Right lobe of liver (tissue), 6 donors: ENCODE data around the gene PROKR1. TPM values are rescaled to one million over a fixed set of nuclear protein-coding genes. Genes with fewer than 3 reads are reported as not detected.

ENCODE experiments used
- ATAC-seq, 4 donors: fragments of 200-7000 bp; cut with Tn5 transposase; one replicate each; pipeline ENCODE4 v1.9.1; 2020; ENCODE audit warnings: mild to moderate bottlenecking in 4 of 4, moderate library complexity in 4 of 4
- DNase-seq, 3 donors: peaks; one replicate each; pipeline ENCODE4 v3.0.0-alpha.2; 2020
- H3K27ac ChIP-seq, 3 donors: fragments of 200-600 bp; one replicate each; pipeline ENCODE4 v1.8.0; 2022
- H3K27me3 ChIP-seq, 2 donors: fragments of 200-600 bp; one replicate each; pipeline ENCODE4 v1.8.0; 2022
- H3K36me3 ChIP-seq, 4 donors: fragments of 200-600 bp; sonication (generic) in 1 of 4; one replicate each; pipeline versions ENCODE4 v1.5.1 to v1.8.0; 2017 to 2022; ENCODE audit warnings: control low read depth in 1 of 4
- H3K4me1 ChIP-seq, 4 donors: fragments of 200-600 bp; sonication (generic) in 1 of 4; one replicate each; pipeline versions ENCODE4 v1.5.1 to v1.8.0; 2017 to 2022; ENCODE audit warnings: control low read depth in 1 of 4
- H3K4me3 ChIP-seq, 3 donors: fragments of 200-600 bp; one replicate each; pipeline ENCODE4 v1.8.0; 2022
- H3K9me3 ChIP-seq, 4 donors: fragments of 200-600 bp; sonication (generic) in 1 of 4; one replicate each; pipeline versions ENCODE4 v1.5.1 to v1.8.0; 2017 to 2022; ENCODE audit warnings: control low read depth in 1 of 4
- POLR2A ChIP-seq: fragments of 450-650 bp; IDR thresholded peaks from one replicate; pipeline ENCODE4 v1.6.1; 2017; ENCODE audit warnings: antibody characterized with exemption, mild to moderate bottlenecking
- WGBS: methylation state at CpG from one replicate; pipeline ENCODE4 v1.1.6; 2018; ENCODE audit warnings: low coverage, low lambda C conversion rate; ENCODE audit not compliant: insufficient coverage; ENCODE audit errors: missing lambda C conversion rate; 5-methylcytosine and 5-hydroxymethylcytosine counted together
- intact Hi-C, 2 donors: fragments of 100-400 bp; cut with DNase I; formaldehyde crosslinking; loops; one replicate each; pipeline versions ENCODE4 v1.11.2 to v1.14.1; 2022
- total RNA-seq, 6 experiments: library from RNA; depleted of rRNA in 2 of 6; stranded (reverse); fragments of >200 nt in 2 of 6; fragmentation: NEBNext Ultra II Directional in 3 of 6; extraction: Animal tissue kit (Norgen Biotek cat#: 25700) in 3 of 6; gene quantifications; one replicate each; pipeline versions ENCODE4 v1.1.0 to v1.2.4, GENCODE V29; 2016 to 2023
- TF ChIP-seq, protein P1 (sequence below), 4 donors: fragments of 200-600 bp in 3 of 4; fragments of 450-650 bp in 1 of 4; IDR thresholded peaks; one replicate each; pipeline versions ENCODE4 v1.5.1 to v1.8.0; 2016 to 2022; ENCODE audit warnings: antibody characterized with exemption in 4 of 4, mild to moderate bottlenecking in 2 of 4
- donor health status: DM: no; HTN: yes; CAD: no.
- donor health status: DM: no; HTN: no; CAD: no.
- donor health status: DM: no; HTN: no; CAD: no.
- donor health status: DM: no; HTN: yes; CAD: no.
- donor health status: DM: no; HTN: yes; CAD: no.

Gene PROKR1
- total RNA-seq, 6 experiments from 2014 or later = not detected

DNA sequence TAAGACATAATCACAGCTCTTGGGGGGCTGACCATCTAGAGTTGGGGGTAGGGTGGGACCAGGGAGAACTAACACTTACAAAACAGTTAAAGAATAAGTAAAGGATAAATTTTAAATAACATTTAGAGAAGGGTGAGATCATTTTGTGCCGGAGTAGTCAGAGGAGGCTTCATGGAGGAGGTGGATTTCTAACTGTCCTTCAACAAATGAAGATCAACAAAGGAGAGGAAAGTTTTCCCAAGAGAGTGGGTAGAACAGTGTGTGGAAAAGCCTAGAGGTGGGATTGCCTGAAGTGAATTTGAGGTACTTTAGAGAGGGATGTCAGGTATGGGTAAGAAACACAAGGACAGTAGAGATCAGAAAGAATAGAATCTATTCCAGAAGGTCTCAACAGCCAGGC, 7.3 kb downstream of the PROKR1 start:
- DNase-seq = no peak
- Histone ChIP-seq H3K27me3 (no peaks in the 10 kb centered on the region), H3K4me3 (no peak overlapping the region), H3K36me3 (no peaks in the 10 kb centered on the region), H3K9me3 (no peaks in the 10 kb centered on the region), H3K4me1 (no peaks in the 10 kb centered on the region), H3K27ac (no peak overlapping the region)
- intact Hi-C loops = no loop called here
- 100% methylated on average over 1 of the region's 1 CpG for WGBS
- no peak for ATAC-seq
- TF ChIP-seq, protein P1, sequence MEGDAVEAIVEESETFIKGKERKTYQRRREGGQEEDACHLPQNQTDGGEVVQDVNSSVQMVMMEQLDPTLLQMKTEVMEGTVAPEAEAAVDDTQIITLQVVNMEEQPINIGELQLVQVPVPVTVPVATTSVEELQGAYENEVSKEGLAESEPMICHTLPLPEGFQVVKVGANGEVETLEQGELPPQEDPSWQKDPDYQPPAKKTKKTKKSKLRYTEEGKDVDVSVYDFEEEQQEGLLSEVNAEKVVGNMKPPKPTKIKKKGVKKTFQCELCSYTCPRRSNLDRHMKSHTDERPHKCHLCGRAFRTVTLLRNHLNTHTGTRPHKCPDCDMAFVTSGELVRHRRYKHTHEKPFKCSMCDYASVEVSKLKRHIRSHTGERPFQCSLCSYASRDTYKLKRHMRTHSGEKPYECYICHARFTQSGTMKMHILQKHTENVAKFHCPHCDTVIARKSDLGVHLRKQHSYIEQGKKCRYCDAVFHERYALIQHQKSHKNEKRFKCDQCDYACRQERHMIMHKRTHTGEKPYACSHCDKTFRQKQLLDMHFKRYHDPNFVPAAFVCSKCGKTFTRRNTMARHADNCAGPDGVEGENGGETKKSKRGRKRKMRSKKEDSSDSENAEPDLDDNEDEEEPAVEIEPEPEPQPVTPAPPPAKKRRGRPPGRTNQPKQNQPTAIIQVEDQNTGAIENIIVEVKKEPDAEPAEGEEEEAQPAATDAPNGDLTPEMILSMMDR (IDR thresholded peaks at IDR 0.05) = no peak
- TF ChIP-seq POLR2A = no peak

DNA sequence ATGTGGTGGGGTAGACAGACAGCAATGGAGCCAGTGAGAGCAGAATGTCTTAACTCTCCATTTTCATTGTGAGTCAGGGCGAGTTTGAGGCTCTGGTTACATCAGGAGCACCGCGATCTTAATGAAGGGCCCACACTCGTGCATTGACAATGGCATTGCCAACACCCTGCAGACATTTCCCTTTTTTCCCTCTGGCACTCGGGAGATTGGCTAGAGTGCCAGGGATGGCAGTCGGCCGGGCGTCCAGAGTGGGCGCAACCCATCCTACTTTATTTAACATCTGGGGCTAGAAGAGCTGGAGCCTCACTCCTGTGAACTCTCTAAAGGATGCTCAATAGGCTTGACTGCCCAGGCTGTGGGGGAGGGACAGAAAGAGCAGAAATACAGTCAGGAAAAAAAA, 9.7 kb downstream of the PROKR1 start:
- 67% methylated on average over 4 of the region's 9 CpGs for WGBS
- no peak overlapping the region for H3K27ac ChIP-seq
- no peaks in the 10 kb centered on the region for H3K4me1 ChIP-seq
- no peak overlapping the region for H3K4me3 ChIP-seq
- TF ChIP-seq POLR2A = no peak
- TF ChIP-seq, protein P1 (IDR thresholded peaks at IDR 0.05) = no peak
- H3K36me3 ChIP-seq = no peaks in the 10 kb centered on the region
- intact Hi-C loops = no loop called here
- ATAC-seq (no peak), DNase-seq (no peak)
- no peaks in the 10 kb centered on the region for H3K27me3 ChIP-seq
- H3K9me3 ChIP-seq = no peaks in the 10 kb centered on the region

DNA sequence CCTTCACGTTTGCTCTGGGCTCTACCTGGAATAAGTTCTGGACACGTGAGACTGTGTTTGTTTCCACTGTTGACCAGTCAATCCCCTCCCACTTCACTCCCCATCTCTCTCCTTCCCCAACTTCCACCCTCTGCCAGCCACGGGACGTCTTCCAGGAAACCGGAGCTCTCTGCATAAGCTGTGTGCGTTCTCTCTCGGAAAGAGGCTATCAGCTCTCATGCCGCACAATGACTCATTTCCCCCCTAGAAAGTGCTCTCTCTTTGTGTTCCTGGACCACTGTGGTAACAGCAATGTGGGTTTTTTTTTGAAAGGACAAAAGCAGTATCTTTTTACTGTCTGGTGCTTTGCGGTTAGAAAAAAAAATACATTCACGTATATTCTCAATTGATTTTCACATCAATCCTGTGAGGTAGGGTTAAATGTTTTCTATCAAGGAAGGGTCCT, 10.2 kb downstream of the PROKR1 start:
- DNase-seq (peak in 1 of 3 donors; percentile 47), ATAC-seq (peak; percentile 67 to 94 (median 85))
- Histone ChIP-seq H3K4me1 (no peaks in the 10 kb centered on the region), H3K4me3 (no peak overlapping the region), H3K9me3 (no peaks in the 10 kb centered on the region), H3K27me3 (no peaks in the 10 kb centered on the region), H3K27ac (no peak overlapping the region), H3K36me3 (no peaks in the 10 kb centered on the region)
- intact Hi-C loops = no loop called here
- TF ChIP-seq POLR2A = no peak
- TF ChIP-seq, protein P1 (IDR thresholded peaks at IDR 0.05) = no peak
- 18% methylated on average over 10 of the region's 10 CpGs for WGBS

DNA sequence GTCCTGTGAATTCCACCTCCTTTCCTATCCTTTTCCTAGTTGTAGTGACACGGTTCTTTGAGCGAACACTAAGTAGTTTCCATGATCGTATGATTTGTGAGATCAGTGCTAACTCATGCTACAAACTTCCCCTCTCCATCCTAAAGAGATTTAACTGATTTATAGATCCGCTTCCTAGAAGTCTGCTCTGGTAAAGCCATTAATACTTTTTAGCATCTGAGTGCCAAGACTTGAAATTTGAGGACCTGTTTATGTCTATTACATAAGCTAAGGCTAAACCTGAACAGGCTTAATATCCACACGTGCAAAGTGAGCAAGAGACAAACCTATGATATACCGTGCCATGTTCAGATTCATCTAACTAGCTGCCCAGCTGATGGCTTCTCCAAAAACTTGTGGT, 14.9 kb downstream of the PROKR1 start:
- Histone ChIP-seq H3K27me3 (no peaks in the 10 kb centered on the region), H3K27ac (no peak overlapping the region), H3K4me3 (no peak overlapping the region), H3K36me3 (no peaks in the 10 kb centered on the region), H3K4me1 (no peaks in the 10 kb centered on the region), H3K9me3 (no peaks in the 10 kb centered on the region)
- DNase-seq (no peak), ATAC-seq (no peak)
- TF ChIP-seq, protein P1 (IDR thresholded peaks at IDR 0.05) = no peak
- TF ChIP-seq POLR2A = no peak
- intact Hi-C loops = no loop called here
- WGBS = 71% methylated on average over 6 of the region's 6 CpGs

DNA sequence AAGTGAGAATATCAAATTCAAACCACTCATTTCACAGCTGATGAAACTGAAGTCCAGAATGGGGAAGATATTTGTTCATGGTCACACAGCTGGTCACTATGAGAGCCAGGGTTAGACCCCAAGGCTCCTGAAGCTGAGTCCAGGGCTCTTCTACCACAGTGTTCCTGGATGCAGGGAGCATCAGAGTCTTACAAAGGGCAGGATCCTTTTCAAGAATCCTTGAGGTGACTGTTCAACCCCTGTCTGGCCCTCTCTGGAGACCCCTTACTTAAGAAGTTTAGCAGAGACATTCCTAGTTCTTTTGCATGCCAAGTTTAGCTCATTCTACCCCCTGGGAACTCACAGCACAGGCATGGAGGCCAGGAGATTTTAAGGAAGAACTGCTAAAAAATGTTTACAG, 15.7 kb downstream of the PROKR1 start:
- Histone ChIP-seq H3K27me3 (no peaks in the 10 kb centered on the region), H3K4me3 (no peak overlapping the region), H3K36me3 (no peaks in the 10 kb centered on the region), H3K27ac (no peak overlapping the region), H3K9me3 (no peaks in the 10 kb centered on the region), H3K4me1 (no peaks in the 10 kb centered on the region)
- TF ChIP-seq, protein P1 (IDR thresholded peaks at IDR 0.05) = no peak
- TF ChIP-seq POLR2A = no peak
- intact Hi-C loops = no loop called here
- ATAC-seq (no peak), DNase-seq (no peak)
